Common myeloid progenitor, CD34-positive (primary cell): Measurements from ENCODE around the gene NDC1.
"Not testable (repeated sequence)": the region's sequence is repeated elsewhere in the genome, so short reads cannot be mapped to it uniquely, and the experiment has no call there.

Experiments used
- CTCF ChIA-PET: fragments of 350-600 bp; sonication (Branson Sonifier 250); formaldehyde crosslinking; loops from one replicate; lab custom pipeline; 2021; ENCODE audit warnings: antibody characterized with exemption; lab: Charles Lee
- POLR2A ChIA-PET: fragments of 350-600 bp; sonication (Branson Sonifier 250); formaldehyde crosslinking; loops from one replicate; lab custom pipeline; 2021; ENCODE audit warnings: antibody characterized with exemption; lab: Charles Lee
- DNase-seq, 3 donors: peaks; one replicate each; pipeline versions ENCODE4 v3.0.0 to v3.0.0-alpha.2; 2013
- H3K27ac ChIP-seq, 2 experiments: 1 replicate in 1 of 2; 2 replicates in 1 of 2; pipeline ENCODE4 v1.7.0; 2013; ENCODE audit warnings: inconsistent platforms in 2 of 2, low read length in 2 of 2, mild to moderate bottlenecking in 2 of 2, low read depth in 1 of 2, moderate library complexity in 1 of 2; ENCODE audit not compliant: severe bottlenecking in 2 of 2, insufficient read depth in 1 of 2, poor library complexity in 1 of 2
- H3K27me3 ChIP-seq, 5 experiments: replicated peaks in 2 of 5; 1 replicate in 3 of 5; 2 replicates in 2 of 5; pipeline versions ENCODE4 v1.6.1 to v1.7.0; 2013; ENCODE audit warnings: low read length in 4 of 5, mild to moderate bottlenecking in 2 of 5, moderate library complexity in 2 of 5, inconsistent platforms in 1 of 5; ENCODE audit not compliant: insufficient read depth in 5 of 5, control insufficient read depth in 4 of 5
- H3K36me3 ChIP-seq, 4 experiments: 1 replicate in 2 of 4; 2 replicates in 2 of 4; pipeline versions ENCODE4 v1.6.1 to v1.7.0; 2013; ENCODE audit warnings: low read length in 3 of 4, control low read depth in 1 of 4, mild to moderate bottlenecking in 1 of 4; ENCODE audit not compliant: control insufficient read depth in 4 of 4, insufficient read depth in 4 of 4
- H3K4me1 ChIP-seq, 4 experiments: 1 replicate in 3 of 4; 2 replicates in 1 of 4; pipeline versions ENCODE4 v1.6.1 to v1.7.1; 2013; ENCODE audit warnings: low read length in 3 of 4, mild to moderate bottlenecking in 3 of 4, control low read depth in 1 of 4, inconsistent platforms in 1 of 4, moderate library complexity in 1 of 4; ENCODE audit not compliant: control insufficient read depth in 4 of 4, insufficient read depth in 4 of 4; ENCODE audit errors: control extremely low read depth in 1 of 4
- H3K4me3 ChIP-seq, 7 experiments: 1 replicate in 4 of 7; 2 replicates in 3 of 7; pipeline versions ENCODE4 v1.5.1 to v1.7.0; 2013; ENCODE audit warnings: mild to moderate bottlenecking in 7 of 7, low read length in 6 of 7, moderate library complexity in 6 of 7, inconsistent platforms in 2 of 7, low read depth in 2 of 7, control low read depth in 1 of 7; ENCODE audit not compliant: insufficient read depth in 4 of 7, control insufficient read depth in 1 of 7; ENCODE audit errors: extremely low read depth in 1 of 7
- H3K9me3 ChIP-seq, 5 experiments: 1 replicate in 4 of 5; 2 replicates in 1 of 5; pipeline versions ENCODE4 v1.6.1 to v1.7.1; 2013; ENCODE audit warnings: low read length in 4 of 5, mild to moderate bottlenecking in 2 of 5, inconsistent platforms in 1 of 5, low read depth in 1 of 5, moderate library complexity in 1 of 5; ENCODE audit not compliant: control insufficient read depth in 4 of 5, insufficient read depth in 2 of 5; ENCODE audit errors: control extremely low read depth in 1 of 5
- WGBS: methylation state at CpG from one replicate; pipeline ENCODE4 v1.1.5; 2013; ENCODE audit not compliant: insufficient coverage; 5-methylcytosine and 5-hydroxymethylcytosine counted together

NDC1 gene

DNA sequence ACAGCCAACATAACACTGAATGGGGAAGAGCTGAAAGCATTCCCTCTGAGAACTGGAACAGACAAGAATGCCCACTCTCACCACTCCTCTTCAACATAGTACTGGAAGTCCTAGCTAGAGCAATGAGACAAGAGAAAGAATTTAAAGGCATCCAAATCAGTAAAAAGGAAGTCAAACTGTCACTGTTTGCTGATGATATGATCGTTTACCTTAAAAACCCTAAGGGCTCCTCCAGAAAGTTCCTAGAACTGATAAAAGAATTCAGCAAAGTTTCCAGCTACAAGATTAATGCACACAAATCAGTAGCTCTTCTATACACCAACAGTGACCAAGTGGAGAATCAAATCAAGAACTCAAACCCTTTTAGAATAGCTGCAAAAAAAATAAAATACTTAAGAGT, 22.6 kb downstream of the NDC1 start:
- POLR2A ChIA-PET, H3K9me3 ChIP-seq, CTCF ChIA-PET, DNase-seq, H3K4me3 ChIP-seq, H3K27me3 ChIP-seq, H3K27ac ChIP-seq, H3K4me1 ChIP-seq: not testable (repeated sequence)
- peaks cover 6 to 51% (median 20%) of the 10 kb centered on the region in 4 experiments for H3K36me3 ChIP-seq
- 56% methylated on average over 1 of the region's 1 CpG for WGBS

DNA sequence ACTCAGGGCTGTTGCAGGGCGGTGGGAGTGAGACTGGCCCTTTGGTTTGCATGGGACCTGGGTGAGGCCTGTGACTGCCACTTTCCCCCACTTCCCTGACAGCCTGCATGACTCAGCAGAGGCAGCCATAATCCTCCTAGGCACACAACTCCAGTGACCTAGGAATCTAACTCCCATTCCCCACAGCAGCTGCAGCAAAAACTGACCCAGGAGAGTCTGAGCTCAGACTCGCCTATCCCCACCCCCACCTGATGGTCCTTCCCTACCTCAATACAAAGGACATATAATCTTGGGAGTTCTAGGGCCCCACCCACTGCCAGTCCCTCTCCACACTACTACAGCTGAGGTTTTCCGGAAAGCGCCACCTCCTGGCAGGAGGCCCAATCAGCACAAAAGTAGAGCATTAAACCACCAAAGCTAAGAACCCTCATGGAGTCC, 26.7 kb downstream of the NDC1 start:
- Histone ChIP-seq H3K9me3 (no peaks in the 10 kb centered on the region), H3K4me3 (no peak overlapping the region), H3K27me3 (no peaks in the 10 kb centered on the region), H3K27ac (no peak overlapping the region), H3K4me1 (peaks cover 0 to 3% (median 0%) of the 10 kb centered on the region in 4 experiments), H3K36me3 (peaks cover 2 to 46% (median 30%) of the 10 kb centered on the region in 4 experiments)
- ChIA-PET CTCF (interaction anchor here (1.5 kb wide), 2 partner anchors 10 to 11 kb away, joined by 5 to 6 read pairs; no protein-coding TSS in a partner anchor), POLR2A (no interaction called here)
- 100% methylated on average over 3 of the region's 4 CpGs for WGBS
- peak; percentile 1 to 14 (median 3) for DNase-seq

DNA sequence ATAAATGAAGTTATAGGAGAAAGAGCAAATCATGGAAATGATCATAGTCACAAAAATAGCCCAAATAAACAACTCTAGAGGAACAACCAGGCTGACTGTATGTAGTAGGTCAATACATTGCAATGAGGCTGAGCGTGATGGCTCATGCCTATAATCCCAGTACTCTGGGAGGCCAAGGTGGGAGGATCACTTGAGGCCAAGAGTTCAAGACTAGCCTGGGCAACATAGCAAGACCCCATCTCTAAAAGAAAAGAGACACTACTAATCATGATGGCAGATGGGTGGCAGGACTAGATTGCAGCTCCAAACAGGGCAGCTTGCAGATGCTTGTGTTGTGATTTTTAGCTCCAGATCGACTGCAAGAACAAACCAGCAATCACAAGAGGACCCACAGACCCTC, 27.6 kb downstream of the NDC1 start:
- no peak overlapping the region for H3K4me3 ChIP-seq
- CTCF ChIA-PET = interaction anchor here (1.5 kb wide), 3 partner anchors 9 to 11 kb away, joined by 4 to 6 read pairs (median 5); no protein-coding TSS in a partner anchor
- peaks cover 0 to 3% (median 0%) of the 10 kb centered on the region in 4 experiments for H3K4me1 ChIP-seq
- DNase-seq = no peak
- 100% methylated on average over 1 of the region's 2 CpGs for WGBS
- peaks cover 2 to 48% (median 31%) of the 10 kb centered on the region in 4 experiments for H3K36me3 ChIP-seq
- H3K27ac ChIP-seq = no peak overlapping the region
- no peaks in the 10 kb centered on the region for H3K9me3 ChIP-seq
- no peaks in the 10 kb centered on the region for H3K27me3 ChIP-seq
- POLR2A ChIA-PET = no interaction called here

DNA sequence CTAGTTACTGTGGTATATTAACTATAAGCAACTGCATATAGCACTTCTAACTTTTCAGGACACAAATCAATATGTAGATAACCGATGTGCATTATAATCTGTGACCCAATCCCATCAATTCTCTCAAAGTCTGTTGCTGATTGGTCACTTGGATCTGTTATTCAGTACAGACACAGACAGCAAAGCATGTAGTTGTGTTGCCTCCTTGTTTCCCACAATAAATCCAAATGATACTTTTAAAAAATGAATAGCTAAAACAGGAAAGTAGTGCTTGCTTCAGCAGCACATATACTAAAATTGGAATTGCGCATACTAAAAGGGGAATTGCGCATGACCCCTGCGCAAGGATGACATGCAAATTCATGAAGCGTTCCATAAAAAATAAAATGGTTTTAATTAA, 28.1 kb downstream of the NDC1 start:
- 100% methylated on average over 5 of the region's 5 CpGs for WGBS
- ChIA-PET POLR2A (no interaction called here), CTCF (interaction anchor here (0.9 to 1.5 kb wide), 2 partner anchors 10 to 23 kb away, joined by 4 read pairs; no protein-coding TSS in a partner anchor)
- peaks cover 0 to 3% (median 0%) of the 10 kb centered on the region in 4 experiments for H3K4me1 ChIP-seq
- no peaks in the 10 kb centered on the region for H3K9me3 ChIP-seq
- no peaks in the 10 kb centered on the region for H3K27me3 ChIP-seq
- DNase-seq = no peak
- no peak overlapping the region for H3K4me3 ChIP-seq
- no peak overlapping the region for H3K27ac ChIP-seq
- peaks cover 2 to 52% (median 33%) of the 10 kb centered on the region in 4 experiments for H3K36me3 ChIP-seq

DNA sequence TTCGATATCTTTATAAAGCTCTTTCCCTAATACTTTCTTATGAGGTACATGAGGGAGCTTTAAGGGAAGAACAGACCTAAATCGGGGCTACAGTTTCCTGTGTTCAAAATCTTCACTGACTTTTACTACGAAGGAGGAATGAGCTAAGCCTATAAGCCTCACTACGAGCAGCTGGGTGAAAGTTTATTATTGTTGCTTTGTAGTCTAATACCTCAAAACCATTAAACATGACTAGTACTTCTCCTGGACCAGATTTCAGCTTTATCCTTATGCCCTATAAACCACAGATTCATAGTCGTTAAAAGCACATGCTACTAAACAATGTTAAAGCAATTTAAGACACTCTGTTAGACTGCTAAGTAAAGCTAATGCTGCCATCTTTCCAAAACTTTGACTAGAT, 30.2 kb downstream of the NDC1 start:
- POLR2A ChIA-PET = interaction anchor here (0.5 to 0.6 kb wide), 2 partner anchors 29 to 30 kb away, joined by 4 to 5 read pairs; no protein-coding TSS in a partner anchor
- Histone ChIP-seq H3K9me3 (no peaks in the 10 kb centered on the region), H3K27ac (no peak overlapping the region), H3K27me3 (no peaks in the 10 kb centered on the region), H3K4me3 (no peak overlapping the region), H3K4me1 (peaks cover 0 to 3% (median 0%) of the 10 kb centered on the region in 4 experiments), H3K36me3 (peaks cover 6 to 64% (median 38%) of the 10 kb centered on the region in 4 experiments)
- WGBS = no CpG with 5 or more reads among the region's 5 CpGs
- CTCF ChIA-PET = no interaction called here
- DNase-seq = no peak

DNA sequence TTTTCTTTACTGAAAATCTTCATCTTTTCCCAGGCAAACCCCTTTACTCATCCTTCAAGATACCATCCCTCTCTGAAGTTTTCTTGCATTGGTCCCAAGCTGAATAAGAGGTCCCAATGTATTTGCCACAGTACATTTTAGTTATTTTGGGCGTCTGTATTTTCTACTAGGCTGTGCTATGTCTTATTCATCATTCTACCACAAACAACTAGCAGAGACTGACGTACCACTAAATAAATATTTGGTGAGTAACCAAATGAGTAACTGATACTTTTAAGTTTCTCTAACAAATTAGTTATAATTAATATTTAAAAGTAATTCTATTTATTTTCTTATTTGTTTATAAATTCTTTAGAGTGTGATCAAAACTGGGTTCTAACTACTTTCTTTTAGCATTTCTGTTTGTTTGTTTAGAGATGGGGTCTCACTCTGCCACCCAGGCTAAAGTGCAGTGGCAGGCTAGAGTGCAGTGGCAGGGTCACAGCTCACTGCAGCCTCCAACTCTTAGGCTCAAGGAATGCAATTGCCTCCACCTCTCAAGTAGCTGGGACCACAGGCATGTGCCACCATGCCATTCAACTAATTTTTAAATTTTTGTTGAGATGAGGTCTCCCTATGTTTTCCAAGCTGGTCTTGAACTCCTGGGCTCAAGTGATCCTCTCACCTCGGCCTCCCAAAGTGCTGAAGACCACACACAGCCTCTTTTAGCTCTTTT, 33.1 kb downstream of the NDC1 start:
- H3K27ac ChIP-seq = no peak overlapping the region
- H3K9me3 ChIP-seq = no peaks in the 10 kb centered on the region
- H3K27me3 ChIP-seq = no peaks in the 10 kb centered on the region
- WGBS = 100% methylated on average over 1 of the region's 3 CpGs
- POLR2A ChIA-PET = no interaction called here
- H3K4me3 ChIP-seq = no peak overlapping the region
- CTCF ChIA-PET = interaction anchor here (0.7 kb wide), 1 partner anchor 18 kb away, joined by 3 read pairs; no protein-coding TSS in a partner anchor
- no peaks in the 10 kb centered on the region for H3K4me1 ChIP-seq
- DNase-seq = no peak
- peaks cover 8 to 74% (median 37%) of the 10 kb centered on the region in 4 experiments for H3K36me3 ChIP-seq

DNA sequence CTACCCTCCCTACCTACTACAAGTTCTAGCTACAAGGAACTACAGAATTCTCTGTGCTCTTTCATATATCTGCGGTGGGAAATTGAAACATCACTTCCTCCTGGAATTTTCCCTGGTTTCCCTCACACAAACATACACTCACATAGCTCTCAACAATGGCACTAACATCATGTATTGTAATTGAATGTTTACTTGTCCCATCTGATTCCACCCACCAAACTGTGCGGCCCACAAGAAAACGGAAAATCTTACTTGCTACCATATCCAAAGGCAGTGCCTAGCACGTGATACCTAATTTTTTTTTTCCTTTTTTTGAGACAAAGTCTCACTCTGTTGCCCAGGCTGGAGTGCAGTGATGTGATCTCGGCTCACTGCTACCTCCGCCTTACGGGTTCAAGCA, 33.9 kb downstream of the NDC1 start:
- DNase-seq = no peak
- ChIA-PET POLR2A (no interaction called here), CTCF (interaction anchor here (0.6 kb wide), 1 partner anchor 8 kb away, joined by 5 read pairs; no protein-coding TSS in a partner anchor)
- Histone ChIP-seq H3K9me3 (no peaks in the 10 kb centered on the region), H3K4me3 (no peak overlapping the region), H3K4me1 (no peaks in the 10 kb centered on the region), H3K36me3 (peaks cover 8 to 76% (median 37%) of the 10 kb centered on the region in 4 experiments), H3K27me3 (no peaks in the 10 kb centered on the region), H3K27ac (no peak overlapping the region)
- 96% methylated on average over 3 of the region's 7 CpGs for WGBS
